ENCODE data around the gene KRT84.

Gene KRT84, protein sequence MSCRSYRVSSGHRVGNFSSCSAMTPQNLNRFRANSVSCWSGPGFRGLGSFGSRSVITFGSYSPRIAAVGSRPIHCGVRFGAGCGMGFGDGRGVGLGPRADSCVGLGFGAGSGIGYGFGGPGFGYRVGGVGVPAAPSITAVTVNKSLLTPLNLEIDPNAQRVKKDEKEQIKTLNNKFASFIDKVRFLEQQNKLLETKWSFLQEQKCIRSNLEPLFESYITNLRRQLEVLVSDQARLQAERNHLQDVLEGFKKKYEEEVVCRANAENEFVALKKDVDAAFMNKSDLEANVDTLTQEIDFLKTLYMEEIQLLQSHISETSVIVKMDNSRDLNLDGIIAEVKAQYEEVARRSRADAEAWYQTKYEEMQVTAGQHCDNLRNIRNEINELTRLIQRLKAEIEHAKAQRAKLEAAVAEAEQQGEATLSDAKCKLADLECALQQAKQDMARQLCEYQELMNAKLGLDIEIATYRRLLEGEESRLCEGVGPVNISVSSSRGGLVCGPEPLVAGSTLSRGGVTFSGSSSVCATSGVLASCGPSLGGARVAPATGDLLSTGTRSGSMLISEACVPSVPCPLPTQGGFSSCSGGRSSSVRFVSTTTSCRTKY

GRCh38 chr12:52385226-52385702 is at the start of gene KRT84:
TSS of gene KRT84 (minus strand) at chr12:52385652. CDS start at chr12:52385585, 67 bp downstream.
- DNase-seq = no peak

DNA sequence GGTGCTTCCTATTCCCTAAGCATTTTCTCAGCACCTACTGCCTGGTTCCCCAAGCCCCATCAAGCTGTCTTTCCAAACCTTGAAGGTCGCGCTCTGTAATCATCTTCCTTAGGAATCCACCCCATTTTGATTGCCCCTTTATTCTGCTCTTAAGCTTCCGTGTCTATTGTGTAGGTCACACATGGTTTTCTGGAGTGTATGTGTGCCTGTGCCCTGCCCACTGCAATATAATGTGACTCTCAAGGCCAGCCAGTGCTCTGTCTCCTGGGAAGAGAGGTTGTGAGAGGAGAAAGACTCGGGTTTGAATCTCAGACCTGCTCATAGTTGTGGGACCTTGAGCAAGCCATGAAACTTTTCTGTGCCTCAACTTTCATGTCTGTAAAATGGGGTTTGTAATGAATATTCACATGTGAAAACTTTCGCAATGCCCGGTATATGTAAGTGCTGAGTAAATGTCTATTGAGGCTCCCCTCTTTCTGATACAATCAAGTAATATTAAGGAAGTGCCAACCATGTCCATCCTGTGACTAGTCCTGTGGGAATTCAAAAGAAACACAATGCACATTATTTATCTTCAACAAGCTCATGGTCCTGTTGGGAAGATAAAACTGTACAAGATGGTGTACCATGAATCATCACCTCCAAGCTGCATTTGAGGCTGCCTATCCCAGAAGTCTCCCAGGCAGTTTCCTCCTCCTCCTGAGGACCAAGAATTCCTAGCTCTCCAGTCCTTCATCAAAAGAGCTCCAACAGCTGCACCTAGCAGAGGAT is 49.5 kb upstream of the KRT84 start:
- DNase-seq = no peak

DNA sequence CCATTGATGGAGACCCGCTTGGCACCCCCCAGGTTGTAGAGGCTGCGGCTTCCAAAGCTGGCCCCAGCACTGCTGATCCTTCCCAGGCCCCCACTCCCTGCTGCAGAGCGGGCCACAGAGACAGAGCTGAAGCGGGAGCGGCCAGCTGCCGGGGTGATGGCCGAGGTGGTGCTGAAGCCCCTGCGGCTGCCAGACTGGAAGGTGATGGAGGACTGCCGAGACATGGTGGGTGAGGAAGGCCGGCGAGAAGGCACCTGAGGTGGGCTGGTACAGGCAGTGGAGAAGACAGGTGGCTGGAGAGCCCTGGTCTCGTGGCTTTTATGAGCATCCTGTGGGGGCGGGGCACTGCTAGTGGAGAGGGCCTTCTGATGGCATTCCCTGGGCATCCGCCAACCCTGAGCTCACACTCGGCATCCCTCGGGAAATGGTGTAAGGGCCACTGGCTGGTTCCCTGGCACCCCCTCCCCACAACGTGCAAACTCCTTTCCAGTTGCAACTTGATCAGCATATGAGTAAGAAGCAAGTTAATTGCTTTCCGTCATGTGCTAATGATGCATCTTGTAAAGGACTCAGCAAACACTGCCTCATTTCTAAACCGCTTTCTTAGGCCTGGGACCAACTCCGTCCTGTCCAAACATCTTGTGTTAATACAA is 48.8 kb upstream of the KRT84 start, which contains the start of gene KRT75:
TSS of gene KRT75 (minus strand) at position 291 of the 653 bp plus-strand sequence. CDS start at position 224, 67 bp downstream.
- no peak for DNase-seq

DNA sequence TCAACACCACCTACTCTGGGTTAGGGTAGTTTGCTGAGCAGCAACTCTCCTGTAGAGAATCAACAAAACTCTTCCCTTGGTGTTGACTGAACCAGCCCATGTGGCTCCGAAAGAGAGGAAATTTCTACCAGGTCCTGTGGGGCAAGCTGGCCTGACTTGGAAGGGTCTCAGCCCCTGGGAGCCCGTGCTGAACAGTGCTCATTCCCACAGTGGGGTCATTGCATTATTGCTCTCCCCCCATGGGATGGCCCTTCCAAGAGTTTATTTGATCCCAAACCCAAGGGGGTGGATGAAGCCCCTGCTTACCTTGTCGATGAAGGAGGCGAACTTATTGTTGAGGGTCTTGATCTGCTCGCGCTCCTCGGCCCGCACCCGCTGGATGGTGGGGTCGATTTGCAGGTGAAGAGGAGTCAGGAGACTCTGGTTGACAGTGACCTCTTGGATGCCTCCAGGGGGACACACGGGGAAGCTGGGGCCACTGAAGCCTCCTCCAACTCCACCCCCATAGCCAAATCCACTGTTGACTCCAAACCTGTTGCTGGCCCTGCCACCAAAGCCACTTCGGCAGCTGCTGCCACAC is 48.1 kb upstream of the KRT84 start:
- DNase-seq = no peak

GRCh38 chr12:52432559-52433207 is 47.2 kb upstream of the KRT84 start:
- no peak for DNase-seq

DNA sequence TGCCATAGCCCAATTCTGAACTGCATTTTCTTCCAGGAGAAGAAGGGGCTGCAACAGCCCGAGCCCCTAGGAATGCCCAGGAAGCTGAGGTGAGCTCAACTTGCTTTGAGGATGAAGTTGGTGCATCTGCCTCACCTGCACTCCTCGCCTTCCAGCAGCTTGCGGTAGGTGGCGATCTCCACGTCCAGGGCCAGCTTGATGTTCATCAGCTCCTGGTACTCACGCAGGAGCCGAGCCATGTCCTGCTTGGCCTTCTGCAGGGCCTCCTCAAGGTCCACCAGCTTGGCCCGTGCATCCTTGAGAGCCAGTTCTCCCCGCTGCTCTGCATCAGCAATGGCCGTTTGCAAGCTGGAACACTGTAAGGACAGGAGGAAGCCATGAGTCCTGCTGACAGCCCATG is 42.7 kb upstream of the KRT84 start:
- DNase-seq = no peak

DNA sequence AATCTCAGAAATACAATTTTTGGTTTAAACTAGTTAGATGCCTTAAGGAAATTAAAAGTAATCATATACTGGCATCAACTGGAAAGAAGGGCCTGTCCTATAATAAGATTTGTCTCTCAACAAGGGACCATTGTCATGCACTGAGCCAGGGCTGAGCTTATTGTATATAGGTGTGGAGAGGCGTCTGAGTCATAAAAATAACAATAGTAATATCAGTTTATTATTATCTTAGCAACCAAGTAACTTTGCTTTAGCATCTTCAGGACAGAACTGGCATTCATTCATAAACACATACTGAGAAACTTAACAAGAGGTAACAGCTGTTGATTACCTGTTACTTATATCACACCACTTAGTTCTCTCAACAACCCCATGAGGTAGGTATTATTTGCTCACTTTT is 41.6 kb upstream of the KRT84 start:
- DNase-seq = no peak

DNA sequence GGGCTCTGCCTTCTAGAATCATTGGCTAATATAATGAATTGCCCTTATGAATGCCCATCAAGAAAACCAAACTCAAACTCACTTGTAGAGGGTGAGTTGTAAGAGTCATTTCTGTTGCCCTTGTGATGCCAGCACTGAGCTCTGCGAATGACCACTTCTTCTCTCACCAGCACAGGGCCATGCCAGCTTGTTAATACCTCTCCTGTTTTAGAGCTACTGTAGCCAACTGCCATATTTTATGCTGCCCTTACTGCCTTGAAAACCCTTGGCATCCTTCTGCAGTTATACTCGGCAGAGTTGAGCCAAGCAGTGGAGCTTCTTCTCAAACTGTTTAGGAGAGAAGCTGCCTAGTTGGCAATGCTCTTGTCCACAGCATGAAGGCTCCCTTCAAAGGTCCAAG is 40.6 kb upstream of the KRT84 start:
- no peak for DNase-seq

GRCh38 chr12:52425466-52425865 is 40.0 kb upstream of the KRT84 start:
- no peak for DNase-seq

- no peak for DNase-seq
Measured at GRCh38 chr12:52423661-52424500, 38.4 kb upstream of the KRT84 start.

DNA sequence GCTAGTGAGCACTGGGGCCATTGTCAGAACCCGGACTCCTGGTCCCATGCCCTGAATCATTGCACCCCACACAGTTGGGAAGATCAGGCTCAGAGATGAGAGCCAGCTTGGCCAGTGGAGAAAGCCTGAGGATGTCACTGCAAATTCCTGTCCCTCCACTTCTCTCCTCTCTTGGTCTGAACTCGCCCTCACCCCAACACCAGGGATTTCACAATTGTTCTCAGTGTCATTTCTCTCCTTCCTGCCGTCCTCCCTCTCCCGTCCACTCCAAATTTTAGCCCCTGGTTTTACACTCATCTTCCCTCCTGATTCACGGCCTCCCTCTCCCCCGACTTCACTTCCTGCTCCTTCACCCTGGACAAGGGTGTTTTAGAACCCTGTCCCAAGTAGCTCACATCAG is 37.6 kb upstream of the KRT84 start:
- no peak for DNase-seq

- no peak for DNase-seq
Measured at GRCh38 chr12:52419656-52420055, 34.2 kb upstream of the KRT84 start.

- no peak for DNase-seq
Measured at GRCh38 chr12:52418576-52419110, 33.2 kb upstream of the KRT84 start.

DNA sequence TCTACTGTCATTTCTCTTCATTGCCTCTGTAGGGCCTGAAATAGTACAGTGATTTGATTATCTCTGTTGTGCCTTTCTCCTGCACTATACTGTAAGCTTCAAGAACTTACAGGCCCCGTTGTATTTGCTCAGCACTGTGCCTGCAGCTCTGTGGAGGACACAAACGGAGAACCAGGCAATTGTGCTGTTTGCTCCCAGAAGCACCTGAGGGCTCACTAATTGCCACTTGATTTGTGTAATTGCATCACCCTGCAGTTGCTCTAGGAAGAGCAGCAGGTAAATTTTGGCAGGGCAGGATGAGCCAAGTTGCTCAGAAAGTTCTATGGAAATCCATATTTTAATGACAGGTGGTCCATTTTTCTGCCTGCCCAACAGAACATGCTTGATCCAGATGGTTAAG is 32.3 kb upstream of the KRT84 start:
- no peak for DNase-seq

DNA sequence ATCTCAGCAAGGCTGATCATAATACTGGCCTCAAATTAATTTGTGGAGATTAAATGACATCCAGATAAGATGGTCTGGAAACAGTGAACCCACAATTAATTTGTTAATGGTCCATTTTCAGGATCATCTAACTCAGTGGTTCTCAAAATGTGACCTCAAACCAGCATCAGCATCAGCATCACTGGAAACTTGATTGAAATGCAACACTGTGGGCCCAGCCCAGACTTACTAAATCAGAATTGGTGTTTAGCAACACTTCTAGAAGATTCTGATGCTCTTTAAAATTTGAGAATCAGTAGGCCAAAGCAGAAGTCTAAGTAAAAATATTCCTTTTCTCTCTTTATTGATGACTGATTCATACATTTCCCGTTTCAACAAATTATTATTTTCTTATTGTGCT is 31.3 kb upstream of the KRT84 start:
- DNase-seq = no peak

DNA sequence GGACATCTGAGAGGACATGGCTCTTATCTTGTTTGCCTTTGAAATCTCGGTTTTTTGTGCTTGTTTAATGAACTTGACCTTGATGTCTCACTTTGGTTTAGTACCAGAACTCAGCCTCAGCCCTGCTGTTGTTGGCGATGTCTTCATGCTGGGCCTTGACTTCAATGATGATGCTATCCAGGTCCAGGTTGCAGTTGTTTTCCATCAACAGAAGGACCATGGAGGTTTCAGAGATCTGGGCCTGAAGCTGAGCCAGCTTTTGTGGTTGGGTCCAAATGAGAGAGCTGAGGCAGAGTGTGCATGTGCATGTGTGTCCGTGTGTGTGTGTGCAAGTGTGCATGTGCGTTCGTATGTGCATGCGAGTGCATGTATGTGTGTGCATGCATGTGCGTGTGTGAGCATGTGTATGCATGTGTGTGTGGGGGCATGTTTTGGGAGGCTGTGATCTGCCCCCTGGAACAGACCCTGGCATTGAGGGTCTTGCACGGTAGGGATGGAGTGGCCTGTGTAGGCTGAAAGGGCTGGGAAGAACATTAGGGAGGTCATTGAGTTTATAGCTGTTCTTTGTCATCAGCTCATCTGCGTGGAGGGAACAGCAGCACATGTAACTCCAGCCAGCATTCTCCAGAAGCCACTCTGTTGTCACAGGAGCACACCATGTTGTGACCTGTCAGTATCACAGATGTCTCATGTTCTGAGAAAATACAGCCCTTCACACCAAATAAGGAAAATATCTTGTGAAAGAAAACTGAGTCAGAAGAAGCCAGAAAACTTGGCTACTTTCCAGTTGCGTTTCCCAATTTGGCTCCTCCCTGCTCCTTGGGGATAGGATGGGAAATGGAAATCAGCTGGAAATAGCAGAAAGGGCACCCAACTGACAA is 30.7 kb upstream of the KRT84 start:
- DNase-seq = no peak

GRCh38 chr12:52414936-52415335 is 29.5 kb upstream of the KRT84 start:
- no peak for DNase-seq

DNA sequence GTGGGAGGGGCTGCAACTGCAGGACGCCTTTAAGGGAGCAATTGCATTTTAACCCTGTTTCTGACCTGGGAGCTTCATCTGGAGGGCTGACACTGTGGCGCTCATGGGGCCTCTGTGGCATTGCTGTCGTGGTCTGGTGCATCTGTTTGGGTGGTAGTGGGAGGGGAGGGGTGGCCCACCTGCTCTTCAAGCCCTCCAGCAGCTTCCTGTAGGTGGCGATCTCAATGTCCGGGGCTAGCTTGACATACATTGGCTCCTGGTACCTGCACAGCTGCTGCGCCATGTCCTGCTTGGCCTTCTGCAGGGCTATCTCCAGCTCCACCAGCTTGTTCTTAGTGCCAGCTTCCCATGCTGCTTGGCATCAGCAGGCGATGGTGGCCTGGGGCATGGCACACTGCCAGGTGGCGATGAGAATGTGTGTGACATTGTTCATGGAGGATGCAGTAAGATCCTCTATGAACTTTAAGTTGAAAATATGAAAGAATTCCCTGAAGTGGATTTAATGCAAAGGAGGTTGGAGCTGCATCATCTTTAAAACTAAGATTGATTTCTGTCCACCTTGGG is 28.4 kb upstream of the KRT84 start:
- DNase-seq = no peak

DNA sequence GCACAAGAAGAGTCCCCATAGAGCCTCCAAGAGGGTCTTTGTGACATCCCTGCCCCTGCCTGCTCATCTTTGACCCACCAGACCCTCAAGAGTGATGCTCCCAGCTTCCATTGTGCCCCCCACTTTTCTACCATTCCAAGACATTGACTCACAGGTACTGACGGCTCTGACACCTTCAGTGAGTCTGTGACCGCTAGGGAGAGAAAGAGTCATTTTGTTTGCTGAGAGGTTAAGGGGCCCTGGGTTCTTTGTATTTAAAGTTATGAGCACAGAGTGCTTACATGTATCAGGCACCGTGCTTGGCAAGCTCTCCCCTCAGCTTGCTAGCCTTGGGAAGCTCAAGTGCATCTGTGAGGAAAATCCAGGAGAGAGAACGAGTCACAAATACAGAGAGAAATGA is 27.8 kb upstream of the KRT84 start:
- DNase-seq = no peak

DNA sequence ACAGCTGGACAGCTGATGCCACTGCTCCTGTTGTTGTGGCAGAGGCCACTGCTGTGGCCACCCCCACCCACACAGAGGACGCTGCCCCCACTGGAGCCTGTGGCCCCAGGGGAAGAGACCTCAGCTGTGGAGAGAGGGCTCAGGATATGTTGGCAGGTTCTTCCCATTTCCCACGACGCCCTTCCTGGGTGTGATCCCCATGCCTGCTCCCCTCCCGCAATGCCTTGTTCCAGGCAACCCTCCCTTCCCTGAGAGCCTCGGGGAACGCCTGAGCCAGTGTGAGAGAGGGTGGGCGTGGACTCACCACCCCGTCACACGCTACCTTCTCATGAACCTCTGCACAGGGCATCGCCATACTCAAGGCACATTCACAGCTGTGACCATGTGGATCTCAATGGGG is 26.4 kb upstream of the KRT84 start:
- no peak for DNase-seq
